Suprapubic skin (tissue), 4 donors: ENCODE data around the gene ZFHX3. TPM values are rescaled to one million over a fixed set of nuclear protein-coding genes. Genes with fewer than 3 reads are reported as not detected.

ENCODE experiments used
- DNase-seq, 2 donors: peaks; one replicate each; pipeline ENCODE4 v3.0.0-alpha.2; 2019; ENCODE audit warnings: low spot score in 2 of 2
- H3K27ac ChIP-seq: fragments of 200-600 bp; sonication (generic); one replicate; pipeline ENCODE4 v1.5.1; 2019
- H3K27me3 ChIP-seq: fragments of 200-600 bp; sonication (generic); one replicate; pipeline ENCODE4 v1.5.1; 2019
- H3K36me3 ChIP-seq: fragments of 200-600 bp; sonication (generic); one replicate; pipeline ENCODE4 v1.5.1; 2019
- H3K4me1 ChIP-seq: fragments of 200-600 bp; sonication (generic); one replicate; pipeline ENCODE4 v1.5.1; 2019
- H3K4me3 ChIP-seq: fragments of 200-600 bp; sonication (generic); one replicate; pipeline ENCODE4 v1.5.1; 2019; ENCODE audit warnings: mild to moderate bottlenecking
- H3K9me3 ChIP-seq: fragments of 200-600 bp; sonication (generic); one replicate; pipeline ENCODE4 v1.5.1; 2019
- CTCF ChIP-seq, 2 donors: fragments of 200-600 bp in 1 of 2; fragments of 450-650 bp in 1 of 2; sonication (generic) in 1 of 2; IDR thresholded peaks; one replicate each; pipeline ENCODE4 v1.5.1; 2016 to 2019; ENCODE audit warnings: antibody characterized with exemption in 2 of 2, mild to moderate bottlenecking in 1 of 2, moderate library complexity in 1 of 2
- EP300 ChIP-seq: sonication (generic); formaldehyde crosslinking; IDR thresholded peaks from one replicate; pipeline ENCODE4 v1.6.1; 2017; ENCODE audit warnings: antibody characterized with exemption
- POLR2A ChIP-seq, 2 donors: fragments of 450-650 bp; IDR thresholded peaks; one replicate each; pipeline ENCODE4 v1.6.1; 2017; ENCODE audit warnings: antibody characterized with exemption in 2 of 2, mild to moderate bottlenecking in 2 of 2, moderate library complexity in 2 of 2
- POLR2AphosphoS5 ChIP-seq, 3 donors: sonication (generic); formaldehyde crosslinking; IDR thresholded peaks; one replicate each; pipeline ENCODE4 v1.6.1; 2017; ENCODE audit warnings: antibody characterized with exemption in 3 of 3
- WGBS: methylation state at CpG from one replicate; pipeline ENCODE4 v1.1.5; 2018; 5-methylcytosine and 5-hydroxymethylcytosine counted together
- total RNA-seq, 4 donors: library from RNA; depleted of rRNA; stranded (reverse); fragments of >200 nt; gene quantifications; one replicate each; pipeline ENCODE4 v1.1.0, GENCODE V29; 2016

Gene ZFHX3
- total RNA-seq, 4 donors from 2014 or later: 10.4 to 16.1 (median 12.8) TPM

GRCh38 chr16:72821185-72821950 lies 226.6 kb downstream of the ZFHX3 start:
- Histone ChIP-seq H3K27ac (no peak overlapping the region), H3K27me3 (no peaks in the 10 kb centered on the region), H3K36me3 (peaks cover 3% of the 10 kb centered on the region), H3K4me1 (no peaks in the 10 kb centered on the region), H3K9me3 (no peaks in the 10 kb centered on the region), H3K4me3 (no peak overlapping the region)
- 93% methylated on average over 9 of the region's 9 CpGs for WGBS
- TF ChIP-seq EP300: no peak
- TF ChIP-seq POLR2AphosphoS5 (IDR thresholded peaks at IDR 0.05): no peak
- DNase-seq: no peak

GRCh38 chr16:72819345-72819744 lies 228.6 kb downstream of the ZFHX3 start:
- no peak for DNase-seq
- WGBS: 85% methylated on average over 6 of the region's 6 CpGs
- H3K4me1 ChIP-seq: no peaks in the 10 kb centered on the region
- TF ChIP-seq POLR2AphosphoS5 (IDR thresholded peaks at IDR 0.05) (no peak), EP300 (no peak)
- no peaks in the 10 kb centered on the region for H3K27me3 ChIP-seq
- H3K27ac ChIP-seq: no peak overlapping the region
- no peak overlapping the region for H3K4me3 ChIP-seq
- H3K9me3 ChIP-seq: no peaks in the 10 kb centered on the region
- H3K36me3 ChIP-seq: peaks cover 3% of the 10 kb centered on the region

- no peaks in the 10 kb centered on the region for H3K4me1 ChIP-seq
- no peak for TF ChIP-seq CTCF (IDR thresholded peaks at IDR 0.05)
- no peak for TF ChIP-seq POLR2AphosphoS5 (IDR thresholded peaks at IDR 0.05)
- TF ChIP-seq POLR2A (IDR thresholded peaks at IDR 0.05): no peak
- TF ChIP-seq EP300: no peak
- peaks cover 3% of the 10 kb centered on the region for H3K36me3 ChIP-seq
- DNase-seq: no peak
- WGBS: 90% methylated on average over 4 of the region's 4 CpGs
- H3K27ac ChIP-seq: no peak overlapping the region
- no peaks in the 10 kb centered on the region for H3K9me3 ChIP-seq
- no peaks in the 10 kb centered on the region for H3K27me3 ChIP-seq
- H3K4me3 ChIP-seq: no peak overlapping the region
Measured at GRCh38 chr16:72818236-72818845, 229.6 kb downstream of the ZFHX3 start.

- peaks cover 11% of the 10 kb centered on the region for H3K36me3 ChIP-seq
- no peak overlapping the region for H3K4me3 ChIP-seq
- WGBS: 92% methylated on average over 5 of the region's 5 CpGs
- no peak overlapping the region for H3K27ac ChIP-seq
- H3K9me3 ChIP-seq: no peaks in the 10 kb centered on the region
- TF ChIP-seq POLR2AphosphoS5 (IDR thresholded peaks at IDR 0.05) (no peak), CTCF (IDR thresholded peaks at IDR 0.05) (no peak), EP300 (no peak), POLR2A (IDR thresholded peaks at IDR 0.05) (no peak)
- no peaks in the 10 kb centered on the region for H3K4me1 ChIP-seq
- H3K27me3 ChIP-seq: no peaks in the 10 kb centered on the region
- no peak for DNase-seq
Measured at GRCh38 chr16:72815348-72816318, 232.3 kb downstream of the ZFHX3 start.

GRCh38 chr16:72814226-72814625 lies 233.7 kb downstream of the ZFHX3 start:
- no peak for TF ChIP-seq EP300
- TF ChIP-seq CTCF (IDR thresholded peaks at IDR 0.05): no peak
- TF ChIP-seq POLR2AphosphoS5 (IDR thresholded peaks at IDR 0.05): no peak
- no peak for TF ChIP-seq POLR2A (IDR thresholded peaks at IDR 0.05)
- Histone ChIP-seq H3K36me3 (peaks cover 11% of the 10 kb centered on the region), H3K4me3 (no peak overlapping the region), H3K9me3 (no peaks in the 10 kb centered on the region), H3K27ac (no peak overlapping the region), H3K27me3 (no peaks in the 10 kb centered on the region), H3K4me1 (no peaks in the 10 kb centered on the region)
- 91% methylated on average over 2 of the region's 2 CpGs for WGBS
- DNase-seq: no peak

- Histone ChIP-seq H3K27ac (no peak overlapping the region), H3K4me1 (no peaks in the 10 kb centered on the region), H3K4me3 (no peak overlapping the region), H3K27me3 (no peaks in the 10 kb centered on the region), H3K36me3 (peaks cover 11% of the 10 kb centered on the region), H3K9me3 (no peaks in the 10 kb centered on the region)
- WGBS: 54% methylated on average over 3 of the region's 3 CpGs
- no peak for DNase-seq
- TF ChIP-seq CTCF (IDR thresholded peaks at IDR 0.05): no peak
- no peak for TF ChIP-seq POLR2A (IDR thresholded peaks at IDR 0.05)
- no peak for TF ChIP-seq POLR2AphosphoS5 (IDR thresholded peaks at IDR 0.05)
- no peak for TF ChIP-seq EP300
Measured at GRCh38 chr16:72812672-72813071, 235.3 kb downstream of the ZFHX3 start.
